HCEC 1CT (cell line): ENCODE data around the gene STK26.
"Not testable (repeated sequence)": the region's sequence is repeated elsewhere in the genome, so short reads cannot be mapped to it uniquely, and the experiment has no call there.

Experiments
- DNase-seq: peaks from one replicate; pipeline ENCODE4 v3.0.0-alpha.2; 2017

Gene STK26

GRCh38 chrX:132022967-132023895, at the start of gene STK26:
Gene STK26, plus strand, starts transcription at chrX:132023302. Its CDS starts 316 bp downstream, at chrX:132023618.
- DNase-seq, result peak; percentile 76

GRCh38 chrX:131975851-131976250, 47.3 kb upstream of the STK26 start:
- no peak for DNase-seq

- DNase-seq, result no peak
Measured at GRCh38 chrX:131977619-131978018, 45.5 kb upstream of the STK26 start.

GRCh38 chrX:131979116-131979515, 44.0 kb upstream of the STK26 start:
- no peak for DNase-seq

DNA sequence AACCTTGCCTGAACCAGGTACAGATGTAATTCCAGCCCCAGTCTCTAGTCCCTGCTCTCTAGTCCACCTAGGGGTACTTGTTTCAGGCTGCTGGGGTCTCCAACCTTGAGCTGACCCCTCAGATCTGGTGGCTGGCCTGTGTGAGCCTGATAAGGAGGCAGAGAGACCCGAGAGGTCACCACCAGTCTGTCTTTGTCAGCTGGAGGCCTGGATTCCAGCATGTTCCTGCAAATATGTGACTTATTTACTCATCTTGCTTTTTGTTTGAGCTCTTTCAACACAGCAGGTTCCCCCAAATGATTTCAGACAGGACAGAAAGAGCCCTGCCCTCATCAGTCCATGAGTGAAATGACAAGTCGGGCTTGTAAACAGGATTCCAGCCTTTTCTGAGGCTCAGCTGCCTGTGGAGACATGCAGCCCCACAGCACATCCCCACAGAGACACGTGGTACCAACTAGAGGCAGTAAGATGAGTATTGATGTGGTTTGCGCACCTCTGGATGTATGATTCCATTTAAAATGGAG, 37.5 kb upstream of the STK26 start:
- DNase-seq, result no peak

DNA sequence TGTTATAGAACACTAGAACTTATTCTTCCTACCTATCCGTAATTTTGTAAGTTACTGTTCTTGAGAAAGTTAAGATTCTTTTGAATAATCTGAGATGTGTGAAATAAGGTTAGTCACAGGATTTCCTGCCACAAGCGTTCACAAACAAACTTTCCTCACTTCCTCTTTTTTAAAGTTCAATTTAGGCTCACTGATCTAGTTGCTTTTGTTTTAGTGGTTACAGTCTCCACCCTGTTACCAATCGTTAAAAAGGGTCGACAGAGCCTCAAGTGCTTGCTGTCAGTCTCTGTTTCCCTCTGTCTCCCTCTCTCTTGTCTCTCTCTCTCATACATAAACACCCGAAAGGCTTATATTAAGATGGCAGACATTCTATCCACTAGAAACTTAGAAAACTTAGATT, 35.9 kb upstream of the STK26 start:
- DNase-seq, result no peak

GRCh38 chrX:131988236-131988635, 34.9 kb upstream of the STK26 start:
- DNase-seq, result no peak

GRCh38 chrX:132001127-132001526, 22.0 kb upstream of the STK26 start:
- no peak for DNase-seq

DNA sequence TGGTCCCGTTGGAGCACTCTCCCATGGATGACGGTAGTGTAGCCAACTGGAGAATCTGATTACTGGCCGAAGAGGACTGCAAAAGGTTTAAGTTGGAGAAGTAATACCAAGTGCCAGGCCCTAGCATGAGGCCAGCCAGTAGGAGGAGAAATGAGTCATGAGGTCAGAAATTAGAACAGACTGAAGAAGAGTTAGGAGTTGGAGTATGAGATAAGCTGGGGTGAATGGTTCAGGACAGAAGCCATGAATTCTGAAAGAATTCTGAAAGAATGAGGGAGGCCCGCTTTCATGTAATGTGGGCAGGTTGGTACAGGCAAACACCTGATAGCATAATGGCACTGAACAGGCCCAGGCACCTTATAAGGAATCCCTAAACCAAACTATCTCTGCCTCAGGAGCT, 18.4 kb upstream of the STK26 start:
- no peak for DNase-seq

DNA sequence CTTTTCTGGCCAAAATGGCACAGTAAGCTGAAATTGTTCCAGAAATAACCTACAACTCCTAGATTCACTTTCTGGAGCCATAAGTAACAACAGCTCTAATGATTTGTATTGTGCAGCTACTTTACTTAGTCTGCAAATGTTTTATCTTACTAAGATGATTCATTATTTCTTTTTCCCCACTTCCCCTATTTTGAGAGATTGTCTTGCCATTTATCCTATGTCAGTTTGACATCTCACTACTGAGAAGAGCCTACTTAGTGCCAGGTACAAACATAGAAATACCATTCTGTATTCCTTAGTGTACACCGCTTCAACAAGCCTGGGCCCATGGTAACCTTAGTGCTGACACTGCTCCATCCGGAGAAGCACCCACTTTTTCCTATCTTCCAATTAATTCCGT, 13.8 kb upstream of the STK26 start:
- DNase-seq, result no peak

DNA sequence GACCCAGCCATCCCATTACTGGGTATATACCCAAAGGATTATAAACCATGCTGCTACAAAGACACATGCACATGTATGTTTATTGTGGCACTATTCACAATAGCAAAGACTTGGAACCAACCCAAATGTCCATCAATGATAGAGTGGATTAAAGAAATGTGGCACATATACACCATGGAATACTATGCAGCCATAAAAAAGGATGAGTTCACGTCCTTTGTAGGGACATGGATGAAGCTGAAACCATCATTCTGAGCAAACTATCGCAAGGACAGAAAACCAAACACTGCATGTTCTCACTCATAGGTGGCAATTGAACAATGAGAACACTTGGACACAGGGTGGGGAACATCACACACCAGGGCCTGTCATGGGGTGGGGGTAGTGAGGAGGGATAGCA, 12.9 kb upstream of the STK26 start:
- DNase-seq, result not testable (repeated sequence)

- DNase-seq, result no peak
Measured at GRCh38 chrX:132015875-132016274, 7.2 kb upstream of the STK26 start.

GRCh38 chrX:132016628-132017430, 6.3 kb upstream of the STK26 start:
- DNase-seq, result no peak

GRCh38 chrX:132017431-132018185, 5.5 kb upstream of the STK26 start:
- DNase-seq, result no peak

GRCh38 chrX:132022198-132022966, 720 bp upstream of the STK26 start:
- peak; percentile 35 for DNase-seq

GRCh38 chrX:132023896-132024386, 839 bp downstream of the STK26 start:
- DNase-seq, result peak; percentile 12

DNA sequence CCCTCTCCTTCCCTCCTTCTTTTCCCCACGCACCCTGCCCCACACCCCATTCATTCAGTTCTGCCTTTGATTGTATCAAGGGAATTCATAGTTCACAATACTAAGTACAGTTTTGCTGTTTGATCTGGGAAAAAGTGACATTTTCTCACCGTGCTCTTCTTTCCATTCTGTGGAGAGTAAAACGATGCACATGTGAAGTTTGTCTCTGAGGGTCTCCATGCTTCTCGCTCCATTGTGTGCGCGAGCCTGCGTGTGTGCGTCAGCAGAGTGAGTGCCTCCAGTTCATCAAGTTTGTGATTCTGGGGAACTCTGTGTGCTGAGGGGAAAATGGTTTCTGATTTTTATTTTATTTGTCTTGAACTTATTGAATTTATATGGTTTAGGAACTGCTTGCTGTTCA, 1.9 kb downstream of the STK26 start:
- DNase-seq, result no peak

DNA sequence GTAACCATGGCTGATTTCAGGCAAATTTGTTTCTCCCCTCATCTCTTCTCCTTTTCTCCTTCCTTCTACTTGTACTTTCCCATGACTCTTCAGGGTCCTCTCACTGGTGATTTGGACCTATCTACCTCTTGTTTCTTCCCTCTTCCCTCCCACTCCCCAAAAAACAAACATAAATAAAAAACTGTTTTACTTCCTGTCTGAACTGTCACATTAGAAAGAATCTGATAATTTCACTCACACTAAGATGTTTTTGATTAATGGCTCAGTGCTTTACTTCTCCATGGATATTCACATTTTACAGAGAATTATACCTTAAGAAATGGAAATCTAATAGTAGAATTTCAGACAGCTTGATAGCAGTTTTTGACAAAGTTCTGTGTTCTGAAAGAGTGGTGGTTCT, 7.2 kb downstream of the STK26 start:
- no peak for DNase-seq

DNA sequence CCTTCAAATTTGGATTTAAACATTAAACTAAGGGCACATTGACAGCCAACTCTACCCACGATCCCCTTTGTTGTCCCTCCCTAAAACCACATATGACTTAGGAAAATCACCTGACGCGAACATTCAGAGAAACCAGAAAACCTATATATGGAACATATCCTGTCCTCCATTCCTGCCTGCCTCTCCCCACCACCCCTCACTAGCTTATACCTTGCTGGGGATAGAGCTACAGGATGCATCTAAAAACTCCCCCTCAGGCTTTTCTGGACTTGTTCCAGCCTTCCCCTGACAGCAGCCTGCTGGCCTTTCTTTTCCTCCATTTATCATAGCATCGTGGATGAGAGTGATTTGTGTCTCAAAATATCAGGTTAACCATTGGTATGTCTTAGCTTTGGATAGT, 8.8 kb downstream of the STK26 start:
- no peak for DNase-seq

DNA sequence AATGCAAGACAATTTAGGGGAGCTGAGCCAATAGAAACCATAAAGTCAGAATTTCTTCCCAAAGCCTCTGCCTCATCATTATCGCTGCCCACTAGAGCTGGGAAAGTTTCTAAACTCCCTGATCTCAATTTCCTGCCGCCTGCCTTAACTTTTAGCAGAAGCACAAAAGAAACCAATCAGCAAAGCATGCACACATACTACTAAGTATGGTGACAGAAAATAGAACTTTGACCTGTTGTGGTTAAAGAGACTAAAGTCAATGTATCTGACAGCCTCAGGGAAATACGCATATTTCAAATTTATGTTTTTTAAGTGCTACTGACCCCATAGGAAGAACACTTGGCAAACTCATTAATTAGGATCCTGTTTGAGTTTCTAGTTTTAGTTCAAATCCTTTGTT, 10.1 kb downstream of the STK26 start:
- no peak for DNase-seq

GRCh38 chrX:132034648-132035047, 11.5 kb downstream of the STK26 start:
- no peak for DNase-seq

GRCh38 chrX:132037479-132037993, 14.4 kb downstream of the STK26 start:
- no peak for DNase-seq
